Measurements from ENCODE around the gene IFT43. TPM values are rescaled to one million over a fixed set of nuclear protein-coding genes. Genes with fewer than 3 reads are reported as not detected.

IFT43 gene
- total RNA-seq, 1 experiment from 2014 or later, result 18.6 TPM

- Histone ChIP-seq H3T11ph (ENCODE audit: low read length) (no peak overlapping the region), H2BK5ac (ENCODE audit: insufficient read length, low read length) (no peak overlapping the region), H3K23me2 (ENCODE audit: insufficient read length, low read depth, low read length, poor library complexity, severe bottlenecking) (no peaks in the 10 kb centered on the region), H2BK12ac (ENCODE audit: insufficient read length, low read depth, low read length) (no peak overlapping the region), H2AFZ (ENCODE audit: low read length) (no peak overlapping the region), H3K79me2 (ENCODE audit: insufficient read depth, low read length) (no peaks in the 10 kb centered on the region), H2AK5ac (ENCODE audit: insufficient read length, low read length) (no peak overlapping the region), H4K5ac (ENCODE audit: insufficient read length, low read depth, low read length) (no peak overlapping the region), H3K56ac (ENCODE audit: insufficient read length, low read depth, low read length) (no peak overlapping the region), H3K23ac (ENCODE audit: insufficient read length, low read depth, low read length) (no peak overlapping the region), H4K20me1 (ENCODE audit: control insufficient read depth, insufficient read depth, insufficient read length) (no peaks in the 10 kb centered on the region), H3K4ac (ENCODE audit: low read depth, low read length) (no peak overlapping the region), H4K91ac (ENCODE audit: insufficient read length, low read depth, low read length) (no peak overlapping the region), H2BK20ac (ENCODE audit: low read depth, low read length, poor library complexity, severe bottlenecking) (no peak overlapping the region), H3K14ac (ENCODE audit: insufficient read depth, low read length) (no peak overlapping the region), H2BK120ac (ENCODE audit: low read depth, low read length, poor library complexity, severe bottlenecking) (no peak overlapping the region), H3K18ac (ENCODE audit: insufficient read length, low read depth, low read length) (no peak overlapping the region), H3K79me1 (ENCODE audit: insufficient read depth, low read depth, low read length, poor library complexity, severe bottlenecking) (no peaks in the 10 kb centered on the region), H3K27me3 (ENCODE audit: insufficient read depth, low read length) (no peaks in the 10 kb centered on the region), H3K4me2 (ENCODE audit: insufficient read depth, insufficient read length, low read length) (no peak overlapping the region), H3K4me1 (ENCODE audit: insufficient read depth, low read length) (0 out of 2 replicates have a peak, but pooled peaks cover 4% of the 10 kb centered on the region), H4K8ac (replicated peaks; ENCODE audit: insufficient read length, low read depth, low read length) (no peak overlapping the region), H3K9me3 (ENCODE audit: control insufficient read depth, low read depth, low read length) (no peaks in the 10 kb centered on the region), H2BK15ac (ENCODE audit: low read depth, low read length) (no peak overlapping the region), H3K9ac (ENCODE audit: extremely low read depth, insufficient read length, low read length) (no peak overlapping the region), H3K27ac (ENCODE audit: insufficient read length, low read depth, low read length) (no peak overlapping the region)
- TF ChIP-seq, protein P1, sequence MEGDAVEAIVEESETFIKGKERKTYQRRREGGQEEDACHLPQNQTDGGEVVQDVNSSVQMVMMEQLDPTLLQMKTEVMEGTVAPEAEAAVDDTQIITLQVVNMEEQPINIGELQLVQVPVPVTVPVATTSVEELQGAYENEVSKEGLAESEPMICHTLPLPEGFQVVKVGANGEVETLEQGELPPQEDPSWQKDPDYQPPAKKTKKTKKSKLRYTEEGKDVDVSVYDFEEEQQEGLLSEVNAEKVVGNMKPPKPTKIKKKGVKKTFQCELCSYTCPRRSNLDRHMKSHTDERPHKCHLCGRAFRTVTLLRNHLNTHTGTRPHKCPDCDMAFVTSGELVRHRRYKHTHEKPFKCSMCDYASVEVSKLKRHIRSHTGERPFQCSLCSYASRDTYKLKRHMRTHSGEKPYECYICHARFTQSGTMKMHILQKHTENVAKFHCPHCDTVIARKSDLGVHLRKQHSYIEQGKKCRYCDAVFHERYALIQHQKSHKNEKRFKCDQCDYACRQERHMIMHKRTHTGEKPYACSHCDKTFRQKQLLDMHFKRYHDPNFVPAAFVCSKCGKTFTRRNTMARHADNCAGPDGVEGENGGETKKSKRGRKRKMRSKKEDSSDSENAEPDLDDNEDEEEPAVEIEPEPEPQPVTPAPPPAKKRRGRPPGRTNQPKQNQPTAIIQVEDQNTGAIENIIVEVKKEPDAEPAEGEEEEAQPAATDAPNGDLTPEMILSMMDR (conservative IDR thresholded peaks at IDR 0.05), result no peak
- no peak overlapping the region for H3K4me3 Mint-ChIP-seq
- H3K27me3 Mint-ChIP-seq (ENCODE audit: low read depth), result peaks cover 13% of the 10 kb centered on the region
- H3K27ac Mint-ChIP-seq, result no peak overlapping the region; a peak in 1 of 7 replicates
- H3K9me3 Mint-ChIP-seq, result no peaks in the 10 kb centered on the region
- H3K4me1 Mint-ChIP-seq, result peaks cover 31 to 34% of the 10 kb centered on the region in 2 experiments
- peaks cover 0 to 7% (median 0%) of the 10 kb centered on the region in 3 experiments; a peak in 2 of 7 replicates for H3K36me3 Mint-ChIP-seq (ENCODE audit: insufficient read depth in 1 of 3, low read depth in 3 of 3)
- no peak for DNase-seq
- no CpG with 5 or more reads among the region's 7 CpGs for WGBS (ENCODE audit: extremely low coverage, insufficient read length, low lambda C conversion rate)
These were observed 96.1 kb downstream of the IFT43 start for GRCh38 chr14:76081642-76082041.
